Spleen (tissue), 11 donors: Measurements from ENCODE around the gene UBA6. TPM values are rescaled to one million over a fixed set of nuclear protein-coding genes. Genes with fewer than 3 reads are reported as not detected.
A peak's percentile ranks its signal among the peaks of the same experiment; 100 is the strongest.

ENCODE experiments used
- DNase-seq: peaks from one replicate; pipeline ENCODE4 v3.0.0-alpha.2; 2020
- H3K27ac ChIP-seq, 8 donors: fragments of 200-600 bp; sonication (generic) in 7 of 8; 1 replicate in 4 of 8; 2 replicates in 4 of 8; pipeline versions ENCODE4 v1.5.0 to v1.8.0; 2016 to 2021; ENCODE audit warnings: inconsistent platforms in 4 of 8, mild to moderate bottlenecking in 4 of 8, moderate library complexity in 1 of 8
- H3K27me3 ChIP-seq, 7 donors: fragments of 200-600 bp; sonication (generic) in 6 of 7; replicated peaks in 1 of 7; 1 replicate in 4 of 7; 2 replicates in 3 of 7; pipeline versions ENCODE4 v1.5.0 to v1.8.0; 2016 to 2021; ENCODE audit warnings: inconsistent platforms in 3 of 7, mild to moderate bottlenecking in 1 of 7
- H3K36me3 ChIP-seq, 6 donors: fragments of 200-600 bp; sonication (generic) in 5 of 6; 1 replicate in 4 of 6; 2 replicates in 2 of 6; pipeline versions ENCODE4 v1.5.0 to v1.8.0; 2016 to 2021; ENCODE audit warnings: inconsistent platforms in 2 of 6
- H3K4me1 ChIP-seq, 6 donors: fragments of 200-600 bp; sonication (generic) in 5 of 6; 1 replicate in 3 of 6; 2 replicates in 3 of 6; pipeline versions ENCODE4 v1.5.0 to v1.8.0; 2016 to 2021; ENCODE audit warnings: inconsistent platforms in 3 of 6
- H3K4me3 ChIP-seq, 8 donors: fragments of 200-600 bp; sonication (generic) in 7 of 8; 1 replicate in 4 of 8; 2 replicates in 4 of 8; pipeline versions ENCODE4 v1.5.0 to v1.8.0; 2016 to 2021; ENCODE audit warnings: inconsistent platforms in 4 of 8, mild to moderate bottlenecking in 4 of 8, moderate library complexity in 2 of 8
- H3K9me3 ChIP-seq, 8 donors: fragments of 200-600 bp; sonication (generic) in 7 of 8; 1 replicate in 4 of 8; 2 replicates in 4 of 8; pipeline versions ENCODE4 v1.5.0 to v1.8.0; 2016 to 2021; ENCODE audit warnings: inconsistent platforms in 4 of 8
- POLR2A ChIP-seq, 3 donors: fragments of 450-650 bp; IDR thresholded peaks; one replicate each; pipeline ENCODE4 v1.5.1; 2017; ENCODE audit warnings: antibody characterized with exemption in 3 of 3, mild to moderate bottlenecking in 1 of 3
- POLR2AphosphoS5 ChIP-seq, 3 donors: sonication (generic); formaldehyde crosslinking; IDR thresholded peaks; one replicate each; pipeline ENCODE4 v1.5.1; 2017; ENCODE audit warnings: antibody characterized with exemption in 3 of 3
- WGBS, 5 donors: extraction: QIAGEN DNeasy Blood & Tissue Kit in 3 of 5; methylation state at CpG; one replicate each; pipeline versions ENCODE4 v1.1.5 to v1.1.7; 2013 to 2018; 5-methylcytosine and 5-hydroxymethylcytosine counted together
- intact Hi-C: fragments of 100-400 bp; cut with DNase I; formaldehyde crosslinking; loops from one replicate; pipeline ENCODE4 v1.15.0; 2023; ENCODE audit warnings: low total_unique reads
- polyA plus RNA-seq, 3 donors: library from polyadenylated mRNA; stranded (reverse); fragments of 200-250 nt; gene quantifications; one replicate each; pipeline ENCODE4 v1.2.1, GENCODE V29; 2013
- total RNA-seq, 7 donors: library from RNA; depleted of rRNA in 3 of 7; stranded (reverse); fragments of >200 nt in 3 of 7; fragmentation: NEBNext Ultra II Directional in 4 of 7; extraction: Animal tissue kit (Norgen Biotek cat#: 25700) in 4 of 7; gene quantifications; one replicate each; pipeline versions ENCODE4 v1.1.0 to v1.2.1, GENCODE V29; 2016 to 2021
- TF ChIP-seq, protein P1 (sequence below), 11 experiments: fragments of 200-600 bp in 7 of 11; fragments of 450-650 bp in 4 of 11; sonication (generic) in 4 of 11; IDR thresholded peaks in 8 of 11; conservative IDR thresholded peaks in 3 of 11; 1 replicate in 7 of 11; 2 replicates in 4 of 11; pipeline versions ENCODE4 v1.4.0 to v1.8.0; 2016 to 2021; ENCODE audit warnings: antibody characterized with exemption in 11 of 11, inconsistent platforms in 4 of 11, mild to moderate bottlenecking in 1 of 11
- donor health status: healthy with polysubstance abuse.
- donor health status: DM: no; HTN: no; CAD: no; lungs with moderate emphysema.
- donor health status: DM: no; HTN: no; CAD: no.
- donor health status: Bipolar disorder and iron deficiency.
- donor health status: healthy.
- donor health status: DM: no; HTN: no; CAD: no.
- donor health status: DM: yes; HTN: yes; CAD: no.

Gene UBA6
- total and polyA plus RNA-seq, 10 donors, result 5.8 to 144 (median 64.7) TPM

DNA sequence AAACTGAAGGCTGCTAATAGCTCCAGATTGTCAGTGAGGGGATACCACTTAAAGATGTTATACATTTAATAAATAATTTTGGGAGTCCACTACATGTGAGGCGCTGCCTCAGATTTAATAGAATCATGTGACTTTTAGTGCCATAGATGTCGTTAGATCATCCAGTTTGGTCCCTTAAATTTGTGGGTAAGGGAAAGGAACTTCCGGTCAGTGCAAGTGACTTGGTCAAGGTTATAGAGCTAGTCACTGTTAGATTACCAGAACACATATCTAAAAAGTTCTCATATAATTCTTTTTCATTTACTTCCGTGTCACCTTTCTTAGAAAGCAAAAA lies 529 bp upstream of the UBA6 start:
- Histone ChIP-seq H3K9me3 (peaks cover 0 to 7% (median 2%) of the 10 kb centered on the region in 8 donors), H3K27ac (peak overlapping the region; percentile 86 to 95 (median 92)), H3K4me3 (peak overlapping the region; percentile 70 to 93 (median 89)), H3K4me1 (peaks cover 5 to 60% (median 37%) of the 10 kb centered on the region in 6 donors), H3K36me3 (peaks cover 0 to under 1% (median 0%) of the 10 kb centered on the region in 6 donors), H3K27me3 (no peaks in the 10 kb centered on the region)
- DNase-seq, result no peak
- intact Hi-C loops, result no loop called here
- 4 to 9% (median 7%) methylated on average over 4 of the region's 4 CpGs for WGBS, 5 donors
- TF ChIP-seq POLR2AphosphoS5 (IDR thresholded peaks at IDR 0.05) (no peak), POLR2A (IDR thresholded peaks at IDR 0.05) (no peak)
- TF ChIP-seq, protein P1, sequence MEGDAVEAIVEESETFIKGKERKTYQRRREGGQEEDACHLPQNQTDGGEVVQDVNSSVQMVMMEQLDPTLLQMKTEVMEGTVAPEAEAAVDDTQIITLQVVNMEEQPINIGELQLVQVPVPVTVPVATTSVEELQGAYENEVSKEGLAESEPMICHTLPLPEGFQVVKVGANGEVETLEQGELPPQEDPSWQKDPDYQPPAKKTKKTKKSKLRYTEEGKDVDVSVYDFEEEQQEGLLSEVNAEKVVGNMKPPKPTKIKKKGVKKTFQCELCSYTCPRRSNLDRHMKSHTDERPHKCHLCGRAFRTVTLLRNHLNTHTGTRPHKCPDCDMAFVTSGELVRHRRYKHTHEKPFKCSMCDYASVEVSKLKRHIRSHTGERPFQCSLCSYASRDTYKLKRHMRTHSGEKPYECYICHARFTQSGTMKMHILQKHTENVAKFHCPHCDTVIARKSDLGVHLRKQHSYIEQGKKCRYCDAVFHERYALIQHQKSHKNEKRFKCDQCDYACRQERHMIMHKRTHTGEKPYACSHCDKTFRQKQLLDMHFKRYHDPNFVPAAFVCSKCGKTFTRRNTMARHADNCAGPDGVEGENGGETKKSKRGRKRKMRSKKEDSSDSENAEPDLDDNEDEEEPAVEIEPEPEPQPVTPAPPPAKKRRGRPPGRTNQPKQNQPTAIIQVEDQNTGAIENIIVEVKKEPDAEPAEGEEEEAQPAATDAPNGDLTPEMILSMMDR (IDR thresholded peaks at IDR 0.05 in 8 of 11, conservative IDR thresholded peaks at IDR 0.05 in 3 of 11), result no peak

DNA sequence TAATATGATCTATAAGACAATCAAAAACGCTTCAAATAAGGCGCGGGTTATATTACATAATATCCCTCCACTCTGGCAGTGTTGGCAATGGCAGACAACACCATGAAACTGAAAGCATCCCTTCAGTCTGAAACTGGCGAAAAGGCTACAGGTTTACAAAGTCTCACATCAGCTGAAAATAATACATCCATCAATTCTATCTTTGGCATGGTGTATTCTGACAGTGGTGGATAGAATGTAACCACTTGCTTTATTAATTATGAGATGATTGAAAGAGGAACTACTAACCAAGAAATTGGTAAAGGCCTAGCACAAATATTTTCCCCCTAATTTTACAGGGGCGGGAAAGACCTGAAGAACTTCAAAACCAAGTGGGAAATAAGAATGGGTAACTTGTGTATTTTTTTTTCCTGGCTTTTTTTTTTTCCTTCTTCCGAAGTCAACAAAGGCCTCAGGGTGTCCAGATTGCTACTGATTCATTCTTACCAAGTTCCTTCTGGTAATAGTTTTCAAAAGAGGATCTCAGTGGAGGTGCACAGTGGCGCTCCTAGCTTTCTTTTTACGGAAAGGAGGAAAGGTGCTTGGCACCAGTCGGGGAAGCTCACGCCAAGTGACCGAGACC lies 728 bp downstream of the UBA6 start:
- peaks cover 0 to 10% (median 0%) of the 10 kb centered on the region in 6 donors for H3K36me3 ChIP-seq
- DNase-seq, result no peak
- H3K4me1 ChIP-seq, result peaks cover 5 to 61% (median 37%) of the 10 kb centered on the region in 6 donors
- no peaks in the 10 kb centered on the region for H3K9me3 ChIP-seq
- WGBS, 5 donors, result 11 to 19% (median 17%) methylated on average over 11 of the region's 11 CpGs
- no peaks in the 10 kb centered on the region for H3K27me3 ChIP-seq
- intact Hi-C loops, result no loop called here
- TF ChIP-seq POLR2AphosphoS5 (IDR thresholded peaks at IDR 0.05), result no peak
- TF ChIP-seq POLR2A (IDR thresholded peaks at IDR 0.05), result no peak
- TF ChIP-seq, protein P1 (IDR thresholded peaks at IDR 0.05 in 8 of 11, conservative IDR thresholded peaks at IDR 0.05 in 3 of 11), result no peak
- peak overlapping the region; percentile 86 to 95 (median 92) for H3K27ac ChIP-seq
- peak overlapping the region; percentile 70 to 93 (median 89) for H3K4me3 ChIP-seq

DNA sequence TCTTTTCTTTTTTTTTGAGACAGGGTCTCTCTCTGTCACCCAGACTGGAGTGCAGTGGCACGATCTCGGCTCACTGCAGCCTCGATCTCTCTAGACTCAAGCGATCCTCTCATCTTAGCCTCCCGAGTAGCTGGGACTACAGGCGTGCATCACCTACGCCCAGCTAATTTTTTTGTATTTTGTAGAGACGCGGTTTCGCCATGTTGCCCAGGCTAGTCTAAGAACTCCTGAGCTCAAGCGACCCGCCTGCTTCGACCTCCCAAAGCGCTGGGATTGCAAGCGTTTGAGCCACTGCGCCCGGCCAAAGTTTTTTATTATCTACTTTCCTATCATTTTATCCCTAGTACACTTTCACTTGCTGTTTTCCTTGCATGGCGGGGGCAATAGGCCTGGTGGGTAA lies 1.4 kb downstream of the UBA6 start:
- no peak for TF ChIP-seq POLR2A (IDR thresholded peaks at IDR 0.05)
- TF ChIP-seq POLR2AphosphoS5 (IDR thresholded peaks at IDR 0.05), result no peak
- TF ChIP-seq, protein P1 (IDR thresholded peaks at IDR 0.05 in 8 of 11, conservative IDR thresholded peaks at IDR 0.05 in 3 of 11), result no peak
- H3K4me3 ChIP-seq, result peak overlapping the region in 4 of 8 donors; percentile 81 to 93 (median 90)
- H3K27me3 ChIP-seq, result no peaks in the 10 kb centered on the region
- no peak for DNase-seq
- peaks cover 0 to 16% (median 0%) of the 10 kb centered on the region in 6 donors for H3K36me3 ChIP-seq
- peaks cover 5 to 57% (median 37%) of the 10 kb centered on the region in 6 donors for H3K4me1 ChIP-seq
- H3K9me3 ChIP-seq, result no peaks in the 10 kb centered on the region
- intact Hi-C loops, result loop anchor here (10.0 kb wide), 1 partner anchor 145 kb away; the partner anchor contains the start of gene STAP1
- WGBS, 5 donors, result 90 to 95% (median 94%) methylated on average over 18 of the region's 18 CpGs
- H3K27ac ChIP-seq, result peak overlapping the region in 3 of 8 donors; percentile 94 to 95 (median 94)

DNA sequence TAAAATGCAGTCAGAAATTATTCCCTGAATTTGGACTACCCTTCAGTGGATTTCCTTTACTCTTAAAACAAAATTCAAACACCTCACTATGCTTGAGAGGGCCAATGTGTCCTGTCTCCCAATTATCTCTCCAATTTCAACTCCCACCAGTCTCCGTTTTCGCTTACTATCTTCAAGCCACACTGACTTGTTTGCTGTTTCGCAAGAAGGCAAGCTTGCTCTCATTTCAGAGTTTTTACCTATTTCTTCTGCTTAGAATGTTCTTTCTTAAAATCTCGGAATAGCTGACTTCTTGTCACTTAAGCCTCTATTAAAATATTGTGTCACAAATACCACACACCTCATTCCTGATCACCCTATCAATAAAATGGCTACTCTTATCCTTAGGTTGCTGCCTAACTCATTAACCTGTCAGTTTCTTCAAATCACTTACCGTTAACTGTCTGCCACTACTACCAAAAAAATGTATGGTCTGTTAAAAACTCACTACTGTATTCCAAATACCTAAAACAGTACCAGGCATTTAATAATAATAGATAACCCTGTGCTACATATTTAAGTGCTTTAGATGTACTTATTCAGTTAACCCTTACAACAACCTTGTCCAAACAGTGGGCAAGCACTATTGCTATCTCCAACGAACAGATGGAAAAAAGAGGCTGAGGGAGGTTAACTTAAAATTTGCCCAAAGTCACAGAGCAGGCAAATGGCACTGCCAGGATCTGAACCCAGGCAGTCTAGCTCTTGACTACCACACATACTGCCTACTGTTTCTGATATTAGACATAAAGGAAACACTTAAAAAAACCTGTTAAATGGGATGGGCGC lies 2.9 kb downstream of the UBA6 start:
- peaks cover 0 to 28% (median 2%) of the 10 kb centered on the region in 6 donors for H3K36me3 ChIP-seq
- H3K4me3 ChIP-seq, result no peak overlapping the region
- WGBS, 5 donors, result 76 to 94% (median 81%) methylated on average over 7 of the region's 7 CpGs
- DNase-seq, result no peak
- TF ChIP-seq, protein P1 (IDR thresholded peaks at IDR 0.05 in 8 of 11, conservative IDR thresholded peaks at IDR 0.05 in 3 of 11), result no peak
- TF ChIP-seq POLR2AphosphoS5 (IDR thresholded peaks at IDR 0.05), result no peak
- TF ChIP-seq POLR2A (IDR thresholded peaks at IDR 0.05), result no peak
- no peaks in the 10 kb centered on the region for H3K9me3 ChIP-seq
- intact Hi-C loops, result loop anchor here (10.0 kb wide), 1 partner anchor 143 kb away; the partner anchor contains the start of gene STAP1
- no peak overlapping the region for H3K27ac ChIP-seq
- no peaks in the 10 kb centered on the region for H3K27me3 ChIP-seq
- H3K4me1 ChIP-seq, result peaks cover 5 to 57% (median 34%) of the 10 kb centered on the region in 6 donors
